K562 (cell line): ENCODE results near the gene RAB31. TPM values are rescaled to one million over a fixed set of nuclear protein-coding genes. Genes with fewer than 3 reads are reported as not detected.
A peak's percentile ranks its signal among the peaks of the same experiment; 100 is the strongest.

Experiments used
- DMBX1 ChIP-seq: fragments of 250-450 bp; sonication (Bioruptor Pico); IDR thresholded peaks from 2 replicates; pipeline ENCODE4 v1.8.0; 2022; ENCODE audit warnings: inconsistent platforms, mild to moderate bottlenecking, moderate library complexity, borderline replicate concordance
- GABPB2 ChIP-seq: fragments of 250-450 bp; sonication (Bioruptor Pico); conservative IDR thresholded peaks from 2 replicates; pipeline ENCODE4 v1.5.1; 2021; ENCODE audit warnings: mild to moderate bottlenecking
- HMGXB4 ChIP-seq: sonication (generic); formaldehyde crosslinking; IDR thresholded peaks from 2 replicates; pipeline ENCODE4 v1.8.1; 2023; ENCODE audit warnings: mild to moderate bottlenecking, missing genetic modification reagents
- RBM14 ChIP-seq: fragments of 200-400 bp; formaldehyde crosslinking; IDR thresholded peaks from 2 replicates; pipeline ENCODE4 v1.6.1; 2018; ENCODE audit warnings: low read depth, mild to moderate bottlenecking, low read length, moderate library complexity, borderline replicate concordance; ENCODE audit not compliant: insufficient read depth
- ZNF318 ChIP-seq, 2 experiments: fragments of 450-650 bp; IDR thresholded peaks; 2 replicates each; pipeline ENCODE4 v1.6.1; 2016; ENCODE audit warnings: mild to moderate bottlenecking in 2 of 2, borderline replicate concordance in 1 of 2, low read depth in 1 of 2, moderate library complexity in 1 of 2
- polyA plus RNA-seq, 8 experiments: library from polyadenylated mRNA; depleted of rRNA in 4 of 8; stranded (reverse) in 5 of 8; unstranded in 3 of 8; fragments of >200 nt; fragmentation: Nextera tagmentation in 2 of 8; fragmentation: Illumina TruSeq in 1 of 8; extraction: Ambion mirVana in 2 of 8; extraction: Trizol in 1 of 8; gene quantifications; 2 replicates each; pipeline versions ENCODE4 v1.2.1 to v1.2.3, GENCODE V29; 2011 to 2014; ENCODE audit warnings: inconsistent platforms in 1 of 8, missing spikeins in 1 of 8
- total RNA-seq, 7 experiments: library from RNA; depleted of rRNA in 6 of 7; stranded (reverse); fragments of >200 nt in 6 of 7; fragmentation: Illumina TruSeq in 2 of 7; extraction: Trizol in 2 of 7; gene quantifications; 2 replicates each; pipeline versions ENCODE4 v1.2.1 to v1.2.3, GENCODE V29; 2011 to 2021; ENCODE audit warnings: low replicate concordance in 1 of 7
- TF ChIP-seq, protein P1 (sequence below): fragments of 450-650 bp; formaldehyde crosslinking; conservative IDR thresholded peaks from 2 replicates; pipeline ENCODE4 v1.4.0; 2022; ENCODE audit warnings: mild to moderate bottlenecking, missing genetic modification characterization

Gene RAB31
- total and polyA plus RNA-seq, 9 of the 15 experiments (the other 6 are each of a cell fraction or from before 2014, with no cell fraction given): 20.7 to 70.4 (median 41.3) TPM

DNA sequence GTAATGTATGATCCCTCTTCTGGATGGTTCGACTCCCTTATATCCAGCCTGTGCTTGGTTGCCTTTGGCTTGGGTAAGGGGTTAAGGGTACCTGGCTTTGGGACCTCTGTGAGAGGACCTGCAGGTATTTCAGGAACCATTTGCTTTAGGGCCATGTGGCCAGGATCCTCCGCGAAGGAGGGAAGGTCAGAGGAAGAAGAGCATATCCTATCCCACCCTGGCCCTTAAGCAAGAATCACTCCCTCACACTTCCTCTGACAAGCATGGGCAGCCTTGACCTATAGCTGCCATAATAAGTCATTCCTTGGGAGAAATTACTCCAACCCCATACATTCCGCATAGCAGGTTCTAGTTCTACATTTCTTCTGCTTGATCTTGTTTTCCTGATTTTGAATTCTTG lies 118.6 kb downstream of the RAB31 start (continued):
- TF ChIP-seq ZNF318 (IDR thresholded peaks at IDR 0.05; ENCODE audit: borderline replicate concordance in 1 of 2, low read depth in 1 of 2): no peak
- TF ChIP-seq RBM14: no peak
- peak; percentile 21 for TF ChIP-seq DMBX1 (CRISPR knock-in tag)
- TF ChIP-seq, protein P1, sequence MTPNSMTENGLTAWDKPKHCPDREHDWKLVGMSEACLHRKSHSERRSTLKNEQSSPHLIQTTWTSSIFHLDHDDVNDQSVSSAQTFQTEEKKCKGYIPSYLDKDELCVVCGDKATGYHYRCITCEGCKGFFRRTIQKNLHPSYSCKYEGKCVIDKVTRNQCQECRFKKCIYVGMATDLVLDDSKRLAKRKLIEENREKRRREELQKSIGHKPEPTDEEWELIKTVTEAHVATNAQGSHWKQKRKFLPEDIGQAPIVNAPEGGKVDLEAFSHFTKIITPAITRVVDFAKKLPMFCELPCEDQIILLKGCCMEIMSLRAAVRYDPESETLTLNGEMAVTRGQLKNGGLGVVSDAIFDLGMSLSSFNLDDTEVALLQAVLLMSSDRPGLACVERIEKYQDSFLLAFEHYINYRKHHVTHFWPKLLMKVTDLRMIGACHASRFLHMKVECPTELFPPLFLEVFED (CRISPR knock-in tag): no peak
- TF ChIP-seq GABPB2 (CRISPR knock-in tag): no peak
- TF ChIP-seq HMGXB4 (CRISPR knock-in tag): no peak
